ENCODE data around the gene IL4R.
"Not testable (repeated sequence)": the region's sequence is repeated elsewhere in the genome, so short reads cannot be mapped to it uniquely, and the experiment has no call there.

The IL4R gene

GRCh38 chr16:27270349-27270748 lies 43.4 kb upstream of the IL4R start:
- DNase-seq (ENCODE audit: low spot score), result no peak
- Histone ChIP-seq H3K27ac (no peak overlapping the region), H3K4me3 (no peak overlapping the region)
- no peak for TF ChIP-seq CTCF (IDR thresholded peaks at IDR 0.05)

- no peak for DNase-seq (ENCODE audit: low spot score)
- no peak for TF ChIP-seq CTCF (IDR thresholded peaks at IDR 0.05)
- Histone ChIP-seq H3K4me3 (no peak overlapping the region), H3K27ac (no peak overlapping the region)
These were observed 41.7 kb upstream of the IL4R start for GRCh38 chr16:27272076-27272475.

- not testable (repeated sequence) for H3K4me3 ChIP-seq; DNase-seq (ENCODE audit: low spot score); H3K27ac ChIP-seq
These were observed 41.1 kb upstream of the IL4R start for GRCh38 chr16:27272697-27273096.

GRCh38 chr16:27273330-27273669 lies 40.5 kb upstream of the IL4R start:
- no peak for DNase-seq (ENCODE audit: low spot score)
- Histone ChIP-seq H3K4me3 (no peak overlapping the region), H3K27ac (no peak overlapping the region)
- no peak for TF ChIP-seq CTCF (IDR thresholded peaks at IDR 0.05)

GRCh38 chr16:27273670-27274423 lies 39.9 kb upstream of the IL4R start:
- no peak for TF ChIP-seq CTCF (IDR thresholded peaks at IDR 0.05)
- H3K27ac ChIP-seq, result no peak overlapping the region
- no peak for DNase-seq (ENCODE audit: low spot score)

GRCh38 chr16:27274424-27274874 lies 39.3 kb upstream of the IL4R start:
- H3K27ac ChIP-seq; DNase-seq (ENCODE audit: low spot score); H3K4me3 ChIP-seq: not testable (repeated sequence)

More at GRCh38 chr16:27273670-27274423, 39.9 kb upstream of the IL4R start:
- H3K4me3 ChIP-seq, result no peak overlapping the region

- no peak for TF ChIP-seq CTCF (IDR thresholded peaks at IDR 0.05)
- no peak for DNase-seq (ENCODE audit: low spot score)
- Histone ChIP-seq H3K27ac (no peak overlapping the region), H3K4me3 (no peak overlapping the region)
These were observed 38.4 kb upstream of the IL4R start for GRCh38 chr16:27275394-27275793.

GRCh38 chr16:27281243-27281642 lies 32.5 kb upstream of the IL4R start:
- DNase-seq (ENCODE audit: low spot score), result no peak
- H3K4me3 ChIP-seq, result no peak overlapping the region
- TF ChIP-seq CTCF (IDR thresholded peaks at IDR 0.05), result no peak
- no peak overlapping the region for H3K27ac ChIP-seq

All from coronary artery (tissue), 2 donors.